CD4-positive, alpha-beta T cell treated with Interleukin-4 for 1 hour (primary cell): ENCODE measurements around the gene DGKH.

Experiments
- DNase-seq, 2 donors: peaks; one replicate each; pipeline ENCODE4 v3.0.0-alpha.2; 2020 to 2022

The DGKH gene, protein sequence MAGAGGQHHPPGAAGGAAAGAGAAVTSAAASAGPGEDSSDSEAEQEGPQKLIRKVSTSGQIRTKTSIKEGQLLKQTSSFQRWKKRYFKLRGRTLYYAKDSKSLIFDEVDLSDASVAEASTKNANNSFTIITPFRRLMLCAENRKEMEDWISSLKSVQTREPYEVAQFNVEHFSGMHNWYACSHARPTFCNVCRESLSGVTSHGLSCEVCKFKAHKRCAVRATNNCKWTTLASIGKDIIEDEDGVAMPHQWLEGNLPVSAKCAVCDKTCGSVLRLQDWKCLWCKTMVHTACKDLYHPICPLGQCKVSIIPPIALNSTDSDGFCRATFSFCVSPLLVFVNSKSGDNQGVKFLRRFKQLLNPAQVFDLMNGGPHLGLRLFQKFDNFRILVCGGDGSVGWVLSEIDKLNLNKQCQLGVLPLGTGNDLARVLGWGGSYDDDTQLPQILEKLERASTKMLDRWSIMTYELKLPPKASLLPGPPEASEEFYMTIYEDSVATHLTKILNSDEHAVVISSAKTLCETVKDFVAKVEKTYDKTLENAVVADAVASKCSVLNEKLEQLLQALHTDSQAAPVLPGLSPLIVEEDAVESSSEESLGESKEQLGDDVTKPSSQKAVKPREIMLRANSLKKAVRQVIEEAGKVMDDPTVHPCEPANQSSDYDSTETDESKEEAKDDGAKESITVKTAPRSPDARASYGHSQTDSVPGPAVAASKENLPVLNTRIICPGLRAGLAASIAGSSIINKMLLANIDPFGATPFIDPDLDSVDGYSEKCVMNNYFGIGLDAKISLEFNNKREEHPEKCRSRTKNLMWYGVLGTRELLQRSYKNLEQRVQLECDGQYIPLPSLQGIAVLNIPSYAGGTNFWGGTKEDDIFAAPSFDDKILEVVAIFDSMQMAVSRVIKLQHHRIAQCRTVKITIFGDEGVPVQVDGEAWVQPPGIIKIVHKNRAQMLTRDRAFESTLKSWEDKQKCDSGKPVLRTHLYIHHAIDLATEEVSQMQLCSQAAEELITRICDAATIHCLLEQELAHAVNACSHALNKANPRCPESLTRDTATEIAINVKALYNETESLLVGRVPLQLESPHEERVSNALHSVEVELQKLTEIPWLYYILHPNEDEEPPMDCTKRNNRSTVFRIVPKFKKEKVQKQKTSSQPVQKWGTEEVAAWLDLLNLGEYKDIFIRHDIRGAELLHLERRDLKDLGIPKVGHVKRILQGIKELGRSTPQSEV

DNA sequence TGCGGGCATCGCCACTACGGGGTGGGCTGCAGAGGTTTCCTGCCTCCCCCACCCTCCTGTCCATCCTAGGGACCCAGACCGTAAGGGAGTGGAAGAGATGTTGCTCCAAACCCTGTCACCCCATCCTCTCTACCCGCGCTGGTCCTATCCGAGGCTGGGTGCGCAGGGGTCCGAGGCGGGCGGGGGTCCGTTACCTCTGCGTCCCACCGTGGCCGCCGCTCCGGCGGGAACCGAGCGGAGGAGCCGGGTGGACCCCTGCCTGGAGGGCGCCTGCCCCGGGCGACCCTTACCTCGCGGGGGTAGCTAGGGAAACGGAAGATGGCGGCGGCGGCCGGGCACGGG lies at the start of gene DGKH:
DGKH (plus strand) TSS at position 307 of the 342 bp plus-strand sequence. CDS start 126 bp downstream, outside the sequence.
- no peak for DNase-seq

DNA sequence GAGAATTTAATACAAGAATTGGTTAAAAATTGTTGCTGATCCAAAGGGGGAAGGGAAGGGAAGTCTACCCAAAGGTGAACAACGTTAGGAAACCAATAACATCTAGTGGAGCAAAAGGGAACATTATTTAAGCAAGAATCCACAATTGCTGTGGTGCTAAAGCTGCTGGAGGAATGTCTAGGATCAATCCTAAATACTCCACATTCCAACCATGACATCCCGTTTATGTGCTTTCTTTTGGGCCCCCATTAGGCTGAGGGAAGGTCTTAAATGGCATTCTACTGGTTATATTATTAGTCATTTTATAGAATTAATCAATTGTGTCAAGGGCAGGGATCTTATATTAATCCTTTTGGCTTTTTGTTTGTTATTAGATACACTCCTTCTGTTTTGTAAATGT lies 47.6 kb upstream of the DGKH start:
- DNase-seq, result no peak

DNA sequence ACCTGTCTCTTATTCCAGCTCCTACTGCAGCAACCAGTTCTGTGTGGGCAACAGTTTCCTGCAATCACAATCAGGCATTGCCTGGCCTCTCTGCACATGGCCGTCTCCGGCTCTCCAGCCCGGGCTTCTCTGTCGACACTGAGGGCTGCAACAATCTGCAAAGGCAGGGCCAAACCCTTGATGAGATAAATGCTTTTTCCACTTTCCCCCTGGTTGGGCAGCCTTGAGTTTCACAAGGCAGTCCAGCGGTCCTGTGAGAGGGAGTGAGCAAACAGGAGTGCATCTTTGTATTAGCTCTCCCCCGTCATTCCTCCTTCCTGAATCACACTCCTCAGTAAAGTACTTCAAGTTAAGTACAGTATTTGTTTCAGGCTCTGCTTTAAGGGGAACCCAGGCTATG lies 46.9 kb upstream of the DGKH start:
- DNase-seq, result no peak

DNA sequence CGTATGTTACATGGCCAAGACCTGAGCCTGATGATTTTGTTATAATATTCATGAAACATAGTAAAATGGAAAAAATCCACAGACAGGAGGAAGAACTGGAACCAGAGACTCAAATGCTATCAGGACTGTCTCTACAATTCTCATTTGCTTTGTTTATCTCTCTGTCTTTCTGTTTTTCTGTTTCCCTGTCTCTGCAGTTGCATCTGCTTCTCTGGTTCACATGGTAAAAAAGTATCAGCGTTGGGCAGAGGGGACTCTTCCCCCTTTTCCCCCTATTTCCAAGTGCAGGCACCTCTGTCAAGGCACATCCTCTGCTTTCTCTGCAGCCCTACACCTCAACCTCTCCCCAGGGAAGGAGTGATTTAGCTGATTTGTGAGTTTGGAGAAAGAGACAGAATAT lies 46.4 kb upstream of the DGKH start:
- no peak for DNase-seq

DNA sequence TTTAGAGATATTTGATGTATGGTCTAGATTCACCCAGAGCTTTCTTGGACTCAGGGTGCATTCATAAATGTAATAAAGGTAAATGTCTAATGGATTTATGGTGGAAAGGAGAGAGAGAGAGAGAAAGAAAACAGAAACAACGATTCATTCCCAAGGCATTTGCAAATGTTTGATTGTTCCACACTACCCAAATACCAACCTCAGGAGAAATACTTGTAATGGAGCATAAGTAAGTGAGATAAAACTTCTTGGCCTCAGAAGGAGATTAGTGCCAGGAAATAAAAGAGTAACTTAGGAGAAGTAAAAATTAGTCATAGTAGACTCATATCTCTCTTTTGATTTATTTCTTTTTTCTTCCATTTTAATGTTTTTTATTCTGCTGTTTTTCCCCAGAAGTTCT lies 40.6 kb upstream of the DGKH start:
- no peak for DNase-seq

DNA sequence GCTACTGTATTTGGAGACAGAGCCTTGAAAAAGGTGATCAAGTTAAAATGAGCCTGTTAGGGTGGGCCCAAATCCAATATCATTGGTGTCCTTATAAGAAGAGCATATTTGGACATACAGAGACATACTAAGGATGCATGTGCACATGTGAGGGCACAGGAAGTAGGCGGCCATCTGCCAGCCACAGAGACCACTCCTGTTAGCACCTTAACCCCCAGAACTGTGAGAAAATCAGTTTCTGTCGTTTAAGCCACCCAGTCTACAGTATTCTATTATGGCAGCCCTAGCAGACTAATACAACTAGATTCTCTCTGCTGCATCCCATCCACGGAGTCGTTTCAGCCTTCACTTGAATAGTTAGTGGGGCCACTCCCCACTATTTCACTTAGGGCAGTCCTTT lies 39.4 kb upstream of the DGKH start:
- no peak for DNase-seq

DNA sequence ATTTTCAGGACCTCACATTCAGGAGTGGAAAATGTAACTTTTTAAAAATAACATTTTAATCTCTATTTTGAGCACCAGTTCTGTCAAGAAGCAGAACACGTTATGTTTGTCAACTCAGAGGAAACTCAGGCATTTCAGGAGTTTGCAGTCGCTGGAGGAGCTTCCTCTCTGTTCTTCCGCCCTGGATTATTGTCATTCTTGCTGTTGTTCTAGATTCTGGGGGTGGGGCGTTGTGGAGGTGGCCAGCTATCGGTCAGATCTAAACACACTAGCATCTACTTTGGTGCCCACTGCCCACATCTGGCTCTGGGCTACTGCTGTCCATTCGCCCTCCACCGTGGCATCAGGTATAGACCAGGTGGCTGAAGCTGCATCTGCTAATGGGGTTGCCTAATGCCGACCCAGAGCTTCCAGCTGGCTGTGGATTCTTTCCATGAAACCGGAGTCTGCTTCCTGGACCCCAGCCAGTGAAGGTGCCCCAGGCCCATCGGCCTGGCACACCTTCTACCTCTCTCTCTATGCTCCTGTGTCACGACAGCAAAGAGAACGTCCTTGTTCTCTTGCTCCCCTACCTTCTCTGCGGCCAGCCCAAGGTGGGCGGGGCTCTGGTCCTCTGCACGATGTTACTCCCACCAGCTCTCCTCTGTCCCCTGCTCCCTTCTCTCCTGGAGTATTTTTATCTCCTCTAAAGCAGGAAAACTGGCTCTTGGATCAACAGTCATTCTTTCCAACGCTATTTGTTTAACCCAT lies 36.7 kb upstream of the DGKH start:
- DNase-seq, result no peak

DNA sequence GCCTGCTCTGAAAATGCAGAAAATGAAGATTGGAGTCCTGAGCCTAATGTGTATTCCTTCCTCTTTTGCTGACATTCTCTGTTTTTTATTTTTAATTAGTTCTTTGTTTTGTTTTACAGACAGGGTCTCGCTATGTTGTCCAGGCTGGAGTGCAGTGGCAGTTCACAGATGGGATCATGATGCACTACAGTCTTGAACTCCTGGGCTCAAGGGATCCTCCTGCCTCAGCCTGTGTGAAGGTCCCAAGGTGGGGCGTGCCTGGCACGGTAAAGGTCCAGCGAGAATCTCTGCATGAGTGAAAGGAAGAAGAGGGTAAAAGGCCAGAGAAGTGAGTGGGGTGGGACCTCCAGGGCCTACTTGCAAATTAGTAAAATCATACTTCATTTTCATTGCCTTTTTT lies 34.3 kb upstream of the DGKH start:
- no peak for DNase-seq

DNA sequence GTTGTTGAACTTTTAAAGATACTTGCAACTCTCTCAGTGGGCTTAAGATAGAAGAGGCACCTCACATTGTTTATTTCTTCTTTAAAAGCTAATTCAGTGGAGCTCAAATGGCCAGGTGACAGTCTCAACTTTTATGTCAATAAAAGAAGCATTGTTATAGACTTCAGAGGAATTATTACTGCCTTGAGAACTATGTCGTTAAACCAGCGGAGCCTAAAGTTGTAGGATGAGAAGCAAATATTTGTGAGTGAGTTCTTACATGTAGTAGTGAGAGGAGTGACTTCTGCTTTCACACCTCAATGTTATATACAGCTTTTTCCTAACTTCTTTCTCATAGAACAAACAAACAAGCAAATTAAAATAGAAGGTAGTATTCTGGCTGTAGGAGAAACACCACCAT lies 31.2 kb upstream of the DGKH start:
- no peak for DNase-seq

DNA sequence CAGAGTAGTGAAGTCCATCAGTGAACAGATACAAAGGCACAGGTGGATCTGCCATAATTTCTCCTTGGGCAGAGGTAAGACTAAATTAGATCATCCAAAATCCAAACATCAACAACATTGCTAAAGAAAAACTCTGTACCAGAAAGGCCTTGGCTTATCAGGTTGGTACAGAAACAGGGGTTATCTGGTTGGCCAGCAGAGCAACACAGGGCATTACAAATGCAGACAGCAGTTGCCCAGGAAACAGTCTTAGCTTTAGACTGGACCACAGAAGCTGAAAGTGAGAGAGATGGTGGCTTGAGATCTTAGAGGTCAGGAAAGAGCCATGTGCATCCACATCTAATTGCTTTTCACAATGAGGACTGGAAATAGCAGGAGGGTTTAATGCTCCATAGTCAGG lies 26.6 kb upstream of the DGKH start:
- DNase-seq, result no peak

DNA sequence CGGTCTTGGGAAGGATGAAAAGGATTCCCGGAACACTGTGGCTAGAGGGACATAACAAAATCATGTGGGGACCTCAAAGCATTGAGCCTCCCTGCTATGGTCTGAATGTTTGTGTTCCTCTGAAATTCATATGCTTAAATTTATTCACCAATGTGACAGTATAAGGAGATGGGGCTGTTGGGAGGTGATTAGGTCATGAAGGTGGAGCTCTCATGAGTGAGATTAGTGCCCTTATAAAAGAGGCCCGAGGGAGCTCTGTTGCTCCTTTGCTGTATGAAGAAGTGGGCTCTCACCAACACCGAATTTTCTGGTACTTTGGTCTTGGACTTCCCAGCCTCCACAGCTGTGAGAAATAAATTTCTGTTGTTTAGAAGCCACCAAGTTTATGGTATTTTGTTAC lies 26.1 kb upstream of the DGKH start:
- no peak for DNase-seq

DNA sequence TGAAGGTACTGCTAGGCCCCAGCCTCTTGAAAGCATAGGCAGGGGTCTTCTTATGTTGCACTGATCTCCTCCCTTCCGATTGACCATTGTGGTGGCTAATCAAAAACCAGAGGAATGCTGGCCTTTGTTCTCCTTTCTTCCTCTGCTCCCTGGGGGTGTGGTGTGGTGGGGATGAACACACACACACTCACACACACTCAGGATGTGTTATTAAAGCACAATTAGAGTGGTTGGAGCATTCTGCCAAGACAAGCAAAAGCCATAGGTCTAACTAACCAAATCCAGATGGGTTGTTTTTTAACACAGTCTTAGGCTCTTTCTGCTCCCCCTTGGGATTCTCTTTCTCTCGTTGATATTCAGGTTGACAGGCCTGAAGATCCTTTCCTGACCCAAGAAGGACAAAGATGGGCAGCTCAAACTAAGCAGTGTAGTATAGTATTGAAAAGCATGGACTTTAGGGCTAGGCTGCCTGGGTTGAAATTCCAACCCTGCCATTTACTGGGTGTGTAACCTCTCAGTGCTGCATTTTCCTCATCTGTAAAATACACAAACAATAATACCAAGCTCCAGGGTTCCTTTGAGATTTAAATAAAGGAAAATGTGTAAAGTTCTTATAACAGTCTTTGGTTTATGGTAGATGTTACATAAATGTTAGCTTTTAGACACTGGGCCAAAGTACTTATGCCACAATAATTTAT lies 25.5 kb upstream of the DGKH start:
- DNase-seq, result no peak

DNA sequence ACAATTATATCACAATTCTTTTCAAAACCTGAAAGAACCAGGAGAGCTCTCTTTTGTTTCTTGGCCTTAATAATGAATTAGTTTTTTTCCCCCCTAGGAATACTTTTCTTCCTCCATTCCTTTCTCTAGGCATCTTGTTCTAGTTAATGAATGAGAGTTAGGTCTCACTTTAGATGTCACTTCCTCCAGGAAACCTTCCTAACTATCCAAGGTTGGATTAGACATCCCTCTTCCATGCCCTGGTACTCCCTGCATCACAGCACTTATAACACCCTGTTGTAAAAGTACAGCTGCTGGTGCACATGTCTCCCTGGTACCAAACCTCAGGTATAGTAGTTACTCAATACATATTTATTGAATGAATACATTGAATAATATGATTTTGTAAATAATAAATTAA lies 21.2 kb upstream of the DGKH start:
- DNase-seq, result no peak

DNA sequence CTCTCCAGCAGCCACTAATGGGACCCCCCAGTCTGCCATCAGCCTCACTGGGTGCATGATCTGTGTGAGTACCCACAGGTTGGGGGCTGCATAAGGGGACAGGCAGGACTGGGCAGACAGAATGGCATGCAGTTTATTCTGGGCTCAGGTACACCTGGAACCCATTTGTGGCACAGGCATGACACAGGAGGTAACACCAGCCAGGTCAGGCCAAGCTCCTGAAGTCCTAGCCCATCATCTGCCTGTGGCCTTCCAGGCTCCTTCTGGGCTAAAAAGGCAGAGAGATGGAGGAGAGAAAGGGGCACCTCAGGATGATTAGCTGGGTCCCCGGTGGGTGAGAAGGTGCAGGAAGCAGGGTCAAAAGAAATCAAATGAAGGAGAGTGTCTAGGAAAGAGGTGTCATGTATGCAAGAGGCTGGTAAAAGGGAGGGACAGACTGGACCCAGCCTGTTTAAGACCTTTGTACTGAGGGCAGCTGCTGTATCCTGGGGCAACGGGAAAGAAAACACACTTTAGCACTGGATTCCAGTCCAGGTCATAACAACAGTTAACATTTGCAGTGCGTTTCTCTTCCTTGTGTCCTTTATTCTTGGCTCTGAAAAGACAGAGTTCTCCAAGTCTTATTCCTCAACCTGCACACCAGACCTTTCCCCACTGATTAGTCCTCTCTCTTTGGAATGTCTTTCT lies 20.2 kb upstream of the DGKH start:
- DNase-seq, result no peak

DNA sequence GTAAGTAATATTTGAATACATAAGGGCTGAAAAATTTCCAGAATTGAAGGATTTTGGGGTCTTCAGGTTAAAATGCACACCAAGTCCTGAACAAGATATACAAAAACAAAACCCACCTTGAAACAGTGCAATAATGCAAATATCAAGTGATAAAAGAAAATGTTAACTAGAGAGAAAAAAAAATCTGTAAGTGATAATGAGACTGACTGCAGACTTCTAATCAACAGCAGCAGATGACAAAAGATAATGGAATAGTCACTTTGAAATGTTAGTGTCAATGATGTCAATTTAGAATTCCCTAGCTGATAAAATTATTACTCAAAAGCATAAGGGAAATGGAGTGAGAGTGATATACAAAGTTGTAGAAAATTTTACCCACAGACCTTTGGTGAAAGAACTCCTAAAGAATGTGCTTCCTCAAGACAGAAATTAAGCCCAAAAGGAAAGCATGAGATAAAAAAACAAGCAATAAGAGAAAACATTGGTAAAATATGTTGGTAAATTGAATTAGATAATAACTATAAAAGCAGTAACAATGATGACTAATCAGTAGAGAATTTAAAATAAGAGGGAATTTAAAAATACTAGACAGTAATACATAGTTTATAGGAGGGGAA lies 12.4 kb upstream of the DGKH start:
- DNase-seq, result no peak

DNA sequence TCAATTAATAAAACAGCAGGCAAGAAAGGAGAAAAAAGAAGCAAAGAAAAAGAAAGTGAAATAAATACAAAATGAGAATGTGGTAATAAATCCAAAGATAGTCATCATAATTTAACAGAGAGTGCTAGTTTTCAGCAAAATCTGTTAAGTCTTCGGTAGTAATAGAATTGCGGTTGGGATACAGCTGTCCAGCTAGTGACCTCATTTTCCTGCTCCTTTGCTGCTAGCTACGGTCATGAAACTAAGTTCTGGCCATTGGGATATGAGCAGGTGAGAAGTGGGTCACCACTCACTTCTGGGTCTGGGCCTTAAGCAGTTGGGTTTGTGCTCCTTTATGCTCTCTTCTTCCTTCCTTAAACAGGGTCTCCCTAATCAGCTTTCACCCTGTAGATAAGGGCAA lies 11.7 kb upstream of the DGKH start:
- DNase-seq, result no peak

DNA sequence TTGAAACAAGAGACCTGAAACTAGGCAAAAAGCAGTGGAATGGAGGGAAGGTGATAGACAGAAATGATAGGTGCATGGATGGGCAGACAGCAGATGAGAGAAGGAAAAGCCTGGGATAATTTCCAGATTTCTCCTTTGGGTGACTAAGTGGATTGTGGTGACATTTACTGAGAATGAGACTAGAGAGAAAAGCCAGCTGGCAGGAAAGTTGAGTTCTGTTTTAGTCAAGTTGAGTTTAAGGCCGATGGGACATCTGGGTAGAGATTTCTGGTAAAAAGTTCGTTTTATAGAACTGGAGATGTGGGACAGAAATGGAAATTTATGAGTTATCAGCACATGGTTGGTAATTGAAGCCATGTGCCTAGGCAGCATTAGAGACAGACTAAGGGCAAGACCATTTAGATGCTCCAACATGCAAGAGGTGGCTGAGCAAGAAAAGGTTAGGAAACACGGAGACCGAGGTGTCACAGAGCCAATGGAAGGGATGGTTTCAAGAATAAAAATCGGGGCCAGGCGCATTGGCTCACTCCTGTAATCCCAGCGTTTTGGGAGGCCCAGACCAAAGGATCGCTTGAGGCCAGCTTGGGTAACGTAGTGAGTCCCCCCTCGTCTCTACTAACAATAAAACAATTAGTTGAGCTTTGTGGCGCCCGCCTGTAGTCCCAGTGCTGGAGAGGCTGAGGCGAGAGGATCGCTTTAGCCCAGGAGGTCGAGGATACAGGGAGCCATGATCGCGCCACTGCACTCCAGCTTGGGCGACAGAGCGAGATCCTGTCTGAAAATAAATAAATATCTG lies 9.6 kb upstream of the DGKH start:
- DNase-seq, result no peak

DNA sequence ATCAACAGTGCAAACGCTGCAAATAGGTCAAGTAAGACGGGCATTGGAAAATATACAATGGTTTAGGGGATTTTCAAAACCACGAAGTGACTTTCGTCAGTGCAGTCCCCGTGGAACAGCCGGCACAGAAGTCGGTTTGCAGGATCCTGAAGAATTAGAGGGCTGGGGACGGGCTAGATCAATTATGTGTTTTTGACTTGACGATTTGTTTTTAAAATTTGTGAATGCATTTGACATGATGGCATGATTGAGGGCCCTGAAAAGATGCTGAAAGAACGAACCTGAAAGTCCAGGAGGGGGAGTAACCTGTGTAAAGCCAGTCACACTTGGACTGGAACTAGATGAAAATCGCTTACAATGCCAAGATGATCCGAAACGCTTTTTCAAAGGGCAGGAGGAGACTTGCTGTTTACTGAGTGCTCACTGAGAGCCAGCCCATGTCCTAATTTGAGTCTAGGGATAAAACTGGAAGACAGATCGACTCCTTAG lies 8.9 kb upstream of the DGKH start:
- DNase-seq, result no peak

DNA sequence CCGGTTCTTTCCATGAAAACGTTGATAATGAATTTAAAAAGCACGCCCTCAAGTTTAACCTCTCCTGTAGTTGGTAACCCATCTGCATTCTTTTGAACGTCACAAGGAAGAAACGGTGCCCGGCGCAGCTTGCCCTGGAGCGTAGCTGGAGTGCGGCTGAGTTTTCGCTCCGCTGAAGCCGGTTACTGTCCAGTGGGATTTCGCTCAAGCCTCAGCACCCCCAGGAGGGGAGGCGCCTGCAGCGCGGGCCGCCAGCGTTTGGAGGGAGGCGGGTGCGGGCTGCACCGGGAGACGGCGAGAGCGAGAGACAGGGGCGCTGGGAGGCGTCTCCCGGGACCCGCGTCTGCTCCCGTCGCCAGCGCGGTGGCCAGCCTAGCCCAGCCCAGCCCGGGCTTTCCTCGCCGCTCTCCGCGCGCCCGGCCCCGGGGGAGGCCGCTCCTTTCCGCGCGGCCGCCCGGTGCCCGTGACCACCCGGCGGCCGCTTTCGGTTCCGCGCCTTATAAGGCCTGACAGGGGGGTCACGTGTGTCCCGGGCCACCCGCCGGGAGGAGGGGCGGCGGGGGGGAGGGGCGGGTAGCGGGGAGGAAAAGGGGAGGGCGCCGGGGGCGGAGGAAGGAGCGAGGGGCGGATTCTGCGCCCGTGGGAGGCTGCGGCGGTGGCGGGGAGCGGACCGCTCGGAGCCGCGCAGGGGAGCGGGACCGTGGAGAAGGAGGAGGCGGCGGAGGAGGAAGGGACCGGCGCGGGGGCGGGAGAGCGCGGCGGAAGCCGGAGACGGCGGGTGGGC lies 8.3 kb upstream of the DGKH start:
- DNase-seq, result peak; percentile 88 to 93

DNA sequence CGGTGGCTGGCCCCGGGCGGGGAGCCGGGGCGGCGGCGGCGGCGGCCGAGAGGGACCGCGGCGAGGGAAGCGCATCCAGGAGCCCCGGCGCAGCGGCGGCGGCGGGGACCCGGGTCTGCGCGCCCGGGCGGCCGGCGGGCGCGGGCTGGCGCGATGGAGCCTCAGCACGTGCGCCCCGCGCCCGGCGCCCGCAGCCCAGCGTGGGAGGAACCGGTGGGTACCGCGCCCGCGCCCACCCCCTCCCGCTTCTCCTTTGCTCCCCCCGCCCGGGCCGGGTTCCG lies 7.8 kb upstream of the DGKH start:
- DNase-seq, result no peak
